Measurements from ENCODE around the gene ADARB1. TPM values are rescaled to one million over a fixed set of nuclear protein-coding genes. Genes with fewer than 3 reads are reported as not detected.

ADARB1 gene
- total and polyA plus RNA-seq, 2 of the 8 experiments (the other 6 are each of a cell fraction or from before 2014, with no cell fraction given) = 4.7 to 14.9 TPM

DNA sequence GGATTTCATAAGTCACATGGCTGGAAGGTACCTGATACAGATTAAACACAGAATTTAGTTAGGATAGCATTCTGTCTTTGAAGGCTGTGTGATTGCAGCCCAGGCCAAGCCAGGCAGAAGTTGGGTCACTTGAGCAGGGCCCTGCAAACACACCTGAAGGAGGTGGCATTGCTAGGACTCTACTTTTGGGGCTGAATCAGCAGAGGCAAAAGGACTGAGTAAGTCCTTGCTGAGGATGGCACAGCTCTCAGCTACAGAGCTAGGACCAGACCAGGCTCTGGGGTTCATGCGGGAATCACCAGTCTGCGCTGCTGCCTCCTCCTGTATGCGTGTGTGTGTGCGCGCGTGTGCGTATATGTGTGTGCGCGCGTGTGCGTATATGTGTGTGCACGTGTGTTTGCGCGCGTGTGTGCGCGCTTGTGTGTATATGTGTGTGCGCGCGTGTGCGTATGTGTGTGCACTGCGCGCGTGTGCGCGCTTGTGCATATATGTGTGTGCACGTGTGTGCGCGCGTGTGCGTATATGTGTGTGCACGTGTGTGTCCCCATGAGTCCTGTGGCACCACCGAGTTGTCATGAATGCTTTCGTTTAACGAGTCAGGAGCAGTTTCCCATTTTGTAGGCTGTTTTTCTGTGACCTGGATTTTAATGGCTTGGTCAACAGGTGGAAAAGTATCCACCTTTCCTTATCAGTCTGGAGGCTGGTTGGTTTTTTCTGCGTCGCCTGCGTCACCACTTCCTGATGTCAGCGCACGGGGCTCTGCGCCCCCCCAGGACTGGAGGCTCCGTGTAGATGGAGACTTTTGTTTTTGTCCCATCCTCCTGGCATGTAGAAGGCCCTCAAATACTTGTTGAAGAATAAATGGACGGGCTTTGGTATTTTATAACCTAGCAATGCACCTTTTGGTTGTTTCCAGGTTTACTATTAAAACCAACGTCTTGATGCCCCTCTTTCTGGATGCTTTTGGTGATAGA, 34.7 kb downstream of the ADARB1 start (continued):
- TF ChIP-seq, protein P1, sequence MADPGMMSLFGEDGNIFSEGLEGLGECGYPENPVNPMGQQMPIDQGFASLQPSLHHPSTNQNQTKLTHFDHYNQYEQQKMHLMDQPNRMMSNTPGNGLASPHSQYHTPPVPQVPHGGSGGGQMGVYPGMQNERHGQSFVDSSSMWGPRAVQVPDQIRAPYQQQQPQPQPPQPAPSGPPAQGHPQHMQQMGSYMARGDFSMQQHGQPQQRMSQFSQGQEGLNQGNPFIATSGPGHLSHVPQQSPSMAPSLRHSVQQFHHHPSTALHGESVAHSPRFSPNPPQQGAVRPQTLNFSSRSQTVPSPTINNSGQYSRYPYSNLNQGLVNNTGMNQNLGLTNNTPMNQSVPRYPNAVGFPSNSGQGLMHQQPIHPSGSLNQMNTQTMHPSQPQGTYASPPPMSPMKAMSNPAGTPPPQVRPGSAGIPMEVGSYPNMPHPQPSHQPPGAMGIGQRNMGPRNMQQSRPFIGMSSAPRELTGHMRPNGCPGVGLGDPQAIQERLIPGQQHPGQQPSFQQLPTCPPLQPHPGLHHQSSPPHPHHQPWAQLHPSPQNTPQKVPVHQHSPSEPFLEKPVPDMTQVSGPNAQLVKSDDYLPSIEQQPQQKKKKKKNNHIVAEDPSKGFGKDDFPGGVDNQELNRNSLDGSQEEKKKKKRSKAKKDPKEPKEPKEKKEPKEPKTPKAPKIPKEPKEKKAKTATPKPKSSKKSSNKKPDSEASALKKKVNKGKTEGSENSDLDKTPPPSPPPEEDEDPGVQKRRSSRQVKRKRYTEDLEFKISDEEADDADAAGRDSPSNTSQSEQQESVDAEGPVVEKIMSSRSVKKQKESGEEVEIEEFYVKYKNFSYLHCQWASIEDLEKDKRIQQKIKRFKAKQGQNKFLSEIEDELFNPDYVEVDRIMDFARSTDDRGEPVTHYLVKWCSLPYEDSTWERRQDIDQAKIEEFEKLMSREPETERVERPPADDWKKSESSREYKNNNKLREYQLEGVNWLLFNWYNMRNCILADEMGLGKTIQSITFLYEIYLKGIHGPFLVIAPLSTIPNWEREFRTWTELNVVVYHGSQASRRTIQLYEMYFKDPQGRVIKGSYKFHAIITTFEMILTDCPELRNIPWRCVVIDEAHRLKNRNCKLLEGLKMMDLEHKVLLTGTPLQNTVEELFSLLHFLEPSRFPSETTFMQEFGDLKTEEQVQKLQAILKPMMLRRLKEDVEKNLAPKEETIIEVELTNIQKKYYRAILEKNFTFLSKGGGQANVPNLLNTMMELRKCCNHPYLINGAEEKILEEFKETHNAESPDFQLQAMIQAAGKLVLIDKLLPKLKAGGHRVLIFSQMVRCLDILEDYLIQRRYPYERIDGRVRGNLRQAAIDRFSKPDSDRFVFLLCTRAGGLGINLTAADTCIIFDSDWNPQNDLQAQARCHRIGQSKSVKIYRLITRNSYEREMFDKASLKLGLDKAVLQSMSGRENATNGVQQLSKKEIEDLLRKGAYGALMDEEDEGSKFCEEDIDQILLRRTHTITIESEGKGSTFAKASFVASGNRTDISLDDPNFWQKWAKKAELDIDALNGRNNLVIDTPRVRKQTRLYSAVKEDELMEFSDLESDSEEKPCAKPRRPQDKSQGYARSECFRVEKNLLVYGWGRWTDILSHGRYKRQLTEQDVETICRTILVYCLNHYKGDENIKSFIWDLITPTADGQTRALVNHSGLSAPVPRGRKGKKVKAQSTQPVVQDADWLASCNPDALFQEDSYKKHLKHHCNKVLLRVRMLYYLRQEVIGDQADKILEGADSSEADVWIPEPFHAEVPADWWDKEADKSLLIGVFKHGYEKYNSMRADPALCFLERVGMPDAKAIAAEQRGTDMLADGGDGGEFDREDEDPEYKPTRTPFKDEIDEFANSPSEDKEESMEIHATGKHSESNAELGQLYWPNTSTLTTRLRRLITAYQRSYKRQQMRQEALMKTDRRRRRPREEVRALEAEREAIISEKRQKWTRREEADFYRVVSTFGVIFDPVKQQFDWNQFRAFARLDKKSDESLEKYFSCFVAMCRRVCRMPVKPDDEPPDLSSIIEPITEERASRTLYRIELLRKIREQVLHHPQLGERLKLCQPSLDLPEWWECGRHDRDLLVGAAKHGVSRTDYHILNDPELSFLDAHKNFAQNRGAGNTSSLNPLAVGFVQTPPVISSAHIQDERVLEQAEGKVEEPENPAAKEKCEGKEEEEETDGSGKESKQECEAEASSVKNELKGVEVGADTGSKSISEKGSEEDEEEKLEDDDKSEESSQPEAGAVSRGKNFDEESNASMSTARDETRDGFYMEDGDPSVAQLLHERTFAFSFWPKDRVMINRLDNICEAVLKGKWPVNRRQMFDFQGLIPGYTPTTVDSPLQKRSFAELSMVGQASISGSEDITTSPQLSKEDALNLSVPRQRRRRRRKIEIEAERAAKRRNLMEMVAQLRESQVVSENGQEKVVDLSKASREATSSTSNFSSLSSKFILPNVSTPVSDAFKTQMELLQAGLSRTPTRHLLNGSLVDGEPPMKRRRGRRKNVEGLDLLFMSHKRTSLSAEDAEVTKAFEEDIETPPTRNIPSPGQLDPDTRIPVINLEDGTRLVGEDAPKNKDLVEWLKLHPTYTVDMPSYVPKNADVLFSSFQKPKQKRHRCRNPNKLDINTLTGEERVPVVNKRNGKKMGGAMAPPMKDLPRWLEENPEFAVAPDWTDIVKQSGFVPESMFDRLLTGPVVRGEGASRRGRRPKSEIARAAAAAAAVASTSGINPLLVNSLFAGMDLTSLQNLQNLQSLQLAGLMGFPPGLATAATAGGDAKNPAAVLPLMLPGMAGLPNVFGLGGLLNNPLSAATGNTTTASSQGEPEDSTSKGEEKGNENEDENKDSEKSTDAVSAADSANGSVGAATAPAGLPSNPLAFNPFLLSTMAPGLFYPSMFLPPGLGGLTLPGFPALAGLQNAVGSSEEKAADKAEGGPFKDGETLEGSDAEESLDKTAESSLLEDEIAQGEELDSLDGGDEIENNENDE (IDR thresholded peaks at IDR 0.05; ENCODE audit: insufficient replicate concordance, low read length) = no peak
- TF ChIP-seq FOSL1 (IDR thresholded peaks at IDR 0.05; ENCODE audit: insufficient read depth, low read depth, low read length) (no peak), PHF8 (conservative IDR thresholded peaks at IDR 0.05; ENCODE audit: low read depth, low read length) (no peak), SAP30 (IDR thresholded peaks at IDR 0.05; ENCODE audit: insufficient read depth, insufficient replicate concordance, low read length) (no peak), HDAC2 (IDR thresholded peaks at IDR 0.05; ENCODE audit: borderline replicate concordance in 1 of 2, low read depth in 2 of 2, low read length in 2 of 2) (no peak)

Measured in H1 (cell line).